HG03354 (cell line): ENCODE measurements around the gene PKHD1.

Experiments
- ATAC-seq: cut with Tn5 transposase; IDR thresholded peaks from one replicate; pipeline ENCODE4 v1.9.1; 2021; ENCODE audit warnings: mild to moderate bottlenecking; ENCODE audit not compliant: unreplicated experiment, poor library complexity, severe bottlenecking

The PKHD1 gene

GRCh38 chr6:52087498-52087999 lies at the start of gene PKHD1:
TSS of gene PKHD1 (minus strand) at chr6:52087613. CDS start at chr6:52084933, 2,680 bp downstream.
- no peak for ATAC-seq

GRCh38 chr6:52136934-52137467 lies 49.6 kb upstream of the PKHD1 start:
- no peak for ATAC-seq

- ATAC-seq, result no peak
Measured at GRCh38 chr6:52136055-52136454, 48.6 kb upstream of the PKHD1 start.

- ATAC-seq, result no peak
Measured at GRCh38 chr6:52135217-52135616, 47.8 kb upstream of the PKHD1 start.

GRCh38 chr6:52134011-52134410 lies 46.6 kb upstream of the PKHD1 start:
- ATAC-seq, result no peak

- ATAC-seq, result no peak
Measured at GRCh38 chr6:52133324-52133723, 45.9 kb upstream of the PKHD1 start.

GRCh38 chr6:52132292-52132691 lies 44.9 kb upstream of the PKHD1 start:
- no peak for ATAC-seq

- ATAC-seq, result no peak
Measured at GRCh38 chr6:52130440-52130839, 43.0 kb upstream of the PKHD1 start.

- no peak for ATAC-seq
Measured at GRCh38 chr6:52127957-52128356, 40.5 kb upstream of the PKHD1 start.

- ATAC-seq, result no peak
Measured at GRCh38 chr6:52126231-52126630, 38.8 kb upstream of the PKHD1 start.

GRCh38 chr6:52125572-52125971 lies 38.2 kb upstream of the PKHD1 start:
- no peak for ATAC-seq

GRCh38 chr6:52125139-52125538 lies 37.7 kb upstream of the PKHD1 start:
- no peak for ATAC-seq

- no peak for ATAC-seq
Measured at GRCh38 chr6:52124126-52125121, 37.0 kb upstream of the PKHD1 start.

GRCh38 chr6:52123251-52123650 lies 35.8 kb upstream of the PKHD1 start:
- ATAC-seq, result no peak

- ATAC-seq, result no peak
Measured at GRCh38 chr6:52117352-52117751, 29.9 kb upstream of the PKHD1 start.

GRCh38 chr6:52116605-52116948 lies 29.2 kb upstream of the PKHD1 start:
- no peak for ATAC-seq

- ATAC-seq, result no peak
Measured at GRCh38 chr6:52115891-52116604, 28.6 kb upstream of the PKHD1 start.

GRCh38 chr6:52115145-52115741 lies 27.8 kb upstream of the PKHD1 start:
- no peak for ATAC-seq

GRCh38 chr6:52109171-52109571 lies 21.8 kb upstream of the PKHD1 start:
- ATAC-seq, result no peak

GRCh38 chr6:52108128-52108527 lies 20.7 kb upstream of the PKHD1 start:
- ATAC-seq, result no peak
